Measurements from ENCODE around the gene ARMH2. TPM values are rescaled to one million over a fixed set of nuclear protein-coding genes. Genes with fewer than 3 reads are reported as not detected.
"Not testable (repeated sequence)": the region's sequence is repeated elsewhere in the genome, so short reads cannot be mapped to it uniquely, and the experiment has no call there.

Gene ARMH2
- total and polyA plus RNA-seq, 8 donors, result not detected

- H3K27ac ChIP-seq, result peak overlapping the region; percentile 10 to 76 (median 72)
- H3K36me3 ChIP-seq, result no peaks in the 10 kb centered on the region
- peak; percentile 41 to 67 for DNase-seq
- no peaks in the 10 kb centered on the region for H3K27me3 ChIP-seq
- 24 to 36% (median 31%) methylated on average over 2 of the region's 2 CpGs for WGBS, 5 donors
- no peak overlapping the region for H3K4me3 ChIP-seq
- intact Hi-C loops (cut with DNase I; ENCODE audit: low total_unique reads), result no loop called here
- H3K4me1 ChIP-seq, result peaks cover 0 to 6% (median 2%) of the 10 kb centered on the region in 4 donors
- no peak for TF ChIP-seq CTCF (IDR thresholded peaks at IDR 0.05)
- TF ChIP-seq POLR2AphosphoS5 (IDR thresholded peaks at IDR 0.05), result peak in 2 of 3 donors; percentile 48 to 63
- no peaks in the 10 kb centered on the region for H3K9me3 ChIP-seq
These were observed 46.2 kb downstream of the ARMH2 start for GRCh38 chr6:24752503-24752902.

- H3K27me3 ChIP-seq; H3K27ac ChIP-seq; H3K9me3 ChIP-seq; DNase-seq; H3K4me3 ChIP-seq; H3K36me3 ChIP-seq; intact Hi-C loops (cut with DNase I; ENCODE audit: low total_unique reads); H3K4me1 ChIP-seq: not testable (repeated sequence)
- WGBS, 5 donors, result 71 to 97% (median 91%) methylated on average over 3 of the region's 3 CpGs
These were observed 47.8 kb downstream of the ARMH2 start for GRCh38 chr6:24750878-24751277.

GRCh38 chr6:24749297-24749696 lies 49.4 kb downstream of the ARMH2 start:
- no peaks in the 10 kb centered on the region for H3K9me3 ChIP-seq
- no peak for DNase-seq
- H3K4me1 ChIP-seq, result peaks cover 0 to 6% (median 2%) of the 10 kb centered on the region in 4 donors
- H3K27ac ChIP-seq, result peak overlapping the region in 2 of 5 donors; percentile 44 to 45
- intact Hi-C loops (cut with DNase I; ENCODE audit: low total_unique reads), result no loop called here
- H3K36me3 ChIP-seq, result no peaks in the 10 kb centered on the region
- no peak overlapping the region for H3K4me3 ChIP-seq
- WGBS, 5 donors, result 59 to 82% (median 74%) methylated on average over 3 of the region's 3 CpGs
- no peaks in the 10 kb centered on the region for H3K27me3 ChIP-seq
- no peak for TF ChIP-seq POLR2A (IDR thresholded peaks at IDR 0.05)
- no peak for TF ChIP-seq EP300 (IDR thresholded peaks at IDR 0.05)
- no peak for TF ChIP-seq POLR2AphosphoS5 (IDR thresholded peaks at IDR 0.05)
- no peak for TF ChIP-seq CTCF (IDR thresholded peaks at IDR 0.05)

Other genes starting within 250 kb of the ARMH2 start
- gene KIAA0319, start 152.7 kb downstream of the ARMH2 start, total RNA-seq, result under 1 TPM in 2 of 5 donors, not detected in 3; 0.37 to 0.58 TPM
- under 1 TPM in 2 of 3 donors, not detected in 1; 0.05 to 0.06 TPM for gene KIAA0319, start 152.7 kb downstream of the ARMH2 start, polyA plus RNA-seq
- gene TDP2, start 132.0 kb downstream of the ARMH2 start, total RNA-seq, result 100 to 1,000 TPM in 1 of 5 donors, 10 to 100 TPM in 4; 18.7 to 112 (median 21.0) TPM
- 10 to 100 TPM; 23.5 to 43.5 (median 31.4) TPM for gene TDP2, start 132.0 kb downstream of the ARMH2 start, polyA plus RNA-seq
- 10 to 100 TPM in 1 of 5 donors, 1 to 10 TPM in 4; 2.9 to 10.4 (median 6.1) TPM for gene ACOT13, start 131.8 kb downstream of the ARMH2 start, total RNA-seq
- 10 to 100 TPM; 19.9 to 22.1 (median 21.4) TPM for gene ACOT13, start 131.8 kb downstream of the ARMH2 start, polyA plus RNA-seq
- gene C6orf62, start 79.8 kb downstream of the ARMH2 start, total RNA-seq, result 10 to 100 TPM; 29.5 to 87.1 (median 66.5) TPM
- gene C6orf62, start 79.8 kb downstream of the ARMH2 start, polyA plus RNA-seq, result 10 to 100 TPM; 34.5 to 40.8 (median 37.4) TPM
- 100 to 1,000 TPM in 1 of 5 donors, 10 to 100 TPM in 2, 1 to 10 TPM in 1, not detected in 1; 2.7 to 142 (median 26.7) TPM for gene GMNN, start 24.0 kb downstream of the ARMH2 start, total RNA-seq
- gene GMNN, start 24.0 kb downstream of the ARMH2 start, polyA plus RNA-seq, result 10 to 100 TPM; 17.3 to 40.7 (median 33.0) TPM
- 10 to 100 TPM in 3 of 5 donors, 1 to 10 TPM in 1, not detected in 1; 9.4 to 19.3 (median 12.4) TPM for gene RIPOR2, start 137.0 kb upstream of the ARMH2 start, total RNA-seq
- gene RIPOR2, start 137.0 kb upstream of the ARMH2 start, polyA plus RNA-seq, result 1 to 10 TPM; 2.0 to 2.6 (median 2.1) TPM

Data from stomach (tissue), 9 donors.